ENCODE measurements around the gene APOBEC3A.

Gene APOBEC3A

DNA sequence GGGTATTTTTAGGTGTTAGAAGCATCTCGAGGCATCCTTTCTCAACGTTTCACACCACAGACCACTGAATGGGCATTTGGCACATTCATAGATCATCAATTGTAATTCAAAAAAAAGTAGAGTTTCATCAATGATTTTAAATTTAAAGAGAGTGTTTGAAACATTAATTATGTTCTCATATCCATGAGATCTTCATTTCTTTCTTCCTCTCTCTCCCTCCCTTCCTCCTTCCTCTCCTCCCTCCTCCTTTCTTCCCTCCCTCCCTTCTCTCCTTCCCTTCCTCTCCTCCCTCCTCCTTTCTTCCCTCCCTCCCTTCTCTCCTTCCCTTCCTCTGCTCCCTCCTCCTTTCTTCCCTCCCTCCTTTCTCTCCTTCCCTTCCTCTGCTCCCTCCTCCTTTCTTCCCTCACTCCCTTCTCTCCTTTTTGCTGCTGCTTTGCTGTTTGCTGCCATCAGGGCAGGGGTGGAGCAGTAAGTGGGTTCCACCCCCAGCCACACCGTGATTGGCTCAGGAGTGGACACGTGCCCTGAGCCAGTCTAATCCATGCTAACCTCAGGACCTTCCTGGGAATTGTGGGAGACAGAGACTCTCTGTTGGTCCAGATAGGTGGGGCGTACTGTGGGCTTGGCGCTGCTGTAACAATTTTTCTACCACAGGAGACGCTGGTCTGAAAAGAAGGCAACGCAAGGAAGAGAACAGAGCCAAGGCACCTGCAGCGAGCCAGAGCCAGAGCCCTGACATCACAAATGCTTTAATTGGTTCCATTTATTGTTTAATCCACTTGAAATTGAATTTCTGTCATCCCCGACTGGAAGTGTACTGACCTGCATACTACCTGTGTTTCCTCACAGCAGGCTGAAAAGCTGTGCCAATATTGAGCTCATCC lies 33.7 kb upstream of the APOBEC3A start:
- Histone ChIP-seq H3K27me3 (ENCODE audit: low read length) (peaks cover 5% of the 10 kb centered on the region), H3K9me3 (ENCODE audit: insufficient read depth, low read length) (no peaks in the 10 kb centered on the region), H3K36me3 (ENCODE audit: low read length) (no peaks in the 10 kb centered on the region), H3K4me3 (ENCODE audit: insufficient read depth, low read length, poor library complexity, severe bottlenecking) (no peak overlapping the region), H3K9ac (ENCODE audit: low read length) (no peak overlapping the region), H3F3A (ENCODE audit: insufficient read depth) (no peaks in the 10 kb centered on the region), H3K9me2 (replicated peaks; ENCODE audit: insufficient read depth, low read length) (no peaks in the 10 kb centered on the region), H3K4me2 (ENCODE audit: low read depth, low read length, poor library complexity, severe bottlenecking) (no peak overlapping the region), H2AFZ (ENCODE audit: low read depth, low read length, severe bottlenecking) (no peak overlapping the region), H4K20me1 (ENCODE audit: low read depth, low read length) (no peaks in the 10 kb centered on the region), H3K27ac (ENCODE audit: low read depth, low read length) (no peak overlapping the region), H3K79me2 (ENCODE audit: insufficient read depth, low read length) (no peaks in the 10 kb centered on the region)
- TF ChIP-seq EZH2phosphoT487 (conservative IDR thresholded peaks at IDR 0.05; ENCODE audit: low read length), result no peak
- TF ChIP-seq, protein P1, sequence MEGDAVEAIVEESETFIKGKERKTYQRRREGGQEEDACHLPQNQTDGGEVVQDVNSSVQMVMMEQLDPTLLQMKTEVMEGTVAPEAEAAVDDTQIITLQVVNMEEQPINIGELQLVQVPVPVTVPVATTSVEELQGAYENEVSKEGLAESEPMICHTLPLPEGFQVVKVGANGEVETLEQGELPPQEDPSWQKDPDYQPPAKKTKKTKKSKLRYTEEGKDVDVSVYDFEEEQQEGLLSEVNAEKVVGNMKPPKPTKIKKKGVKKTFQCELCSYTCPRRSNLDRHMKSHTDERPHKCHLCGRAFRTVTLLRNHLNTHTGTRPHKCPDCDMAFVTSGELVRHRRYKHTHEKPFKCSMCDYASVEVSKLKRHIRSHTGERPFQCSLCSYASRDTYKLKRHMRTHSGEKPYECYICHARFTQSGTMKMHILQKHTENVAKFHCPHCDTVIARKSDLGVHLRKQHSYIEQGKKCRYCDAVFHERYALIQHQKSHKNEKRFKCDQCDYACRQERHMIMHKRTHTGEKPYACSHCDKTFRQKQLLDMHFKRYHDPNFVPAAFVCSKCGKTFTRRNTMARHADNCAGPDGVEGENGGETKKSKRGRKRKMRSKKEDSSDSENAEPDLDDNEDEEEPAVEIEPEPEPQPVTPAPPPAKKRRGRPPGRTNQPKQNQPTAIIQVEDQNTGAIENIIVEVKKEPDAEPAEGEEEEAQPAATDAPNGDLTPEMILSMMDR (IDR thresholded peaks at IDR 0.05; ENCODE audit: insufficient read depth, low read length, poor library complexity, severe bottlenecking), result no peak

DNA sequence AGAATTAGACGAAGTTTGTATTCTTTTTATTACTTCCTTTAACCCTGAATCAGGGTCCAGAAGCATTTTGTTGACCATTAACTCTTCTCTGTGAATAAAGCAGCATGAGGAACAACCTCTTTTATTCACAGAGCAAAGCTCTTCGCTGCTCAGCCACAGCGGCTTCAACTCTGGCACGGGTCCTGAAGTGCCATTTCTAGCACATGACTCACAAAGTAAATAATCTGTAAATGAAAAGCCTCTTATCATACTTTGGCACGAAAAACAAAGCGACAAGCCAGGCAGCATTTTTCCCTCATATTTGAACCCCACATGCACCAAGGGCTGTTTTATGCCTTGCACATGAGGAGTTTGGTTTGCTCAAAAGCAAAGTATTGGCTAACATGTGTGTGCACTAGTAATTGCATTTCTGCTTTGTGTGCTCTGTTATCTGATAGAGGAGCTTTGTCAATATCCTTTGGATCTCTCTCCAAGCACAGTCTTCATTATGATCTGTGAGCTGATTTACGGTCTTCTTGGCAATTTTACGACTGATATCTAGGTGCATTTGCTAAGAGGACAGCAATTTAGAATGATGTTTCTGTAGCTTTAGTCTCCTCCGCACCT lies 33.0 kb upstream of the APOBEC3A start:
- H4K20me1 ChIP-seq (ENCODE audit: low read depth, low read length), result no peaks in the 10 kb centered on the region
- H3K79me2 ChIP-seq (ENCODE audit: insufficient read depth, low read length), result no peaks in the 10 kb centered on the region
- no peak overlapping the region for H3K4me2 ChIP-seq (ENCODE audit: low read depth, low read length, poor library complexity, severe bottlenecking)
- H3K27ac ChIP-seq (ENCODE audit: low read depth, low read length), result no peak overlapping the region
- H2AFZ ChIP-seq (ENCODE audit: low read depth, low read length, severe bottlenecking), result no peak overlapping the region
- no peak overlapping the region for H3K4me3 ChIP-seq (ENCODE audit: insufficient read depth, low read length, poor library complexity, severe bottlenecking)
- no peaks in the 10 kb centered on the region for H3K9me3 ChIP-seq (ENCODE audit: insufficient read depth, low read length)
- H3K9ac ChIP-seq (ENCODE audit: low read length), result no peak overlapping the region
- no peak for TF ChIP-seq EZH2phosphoT487 (conservative IDR thresholded peaks at IDR 0.05; ENCODE audit: low read length)
- TF ChIP-seq, protein P1 (IDR thresholded peaks at IDR 0.05; ENCODE audit: insufficient read depth, low read length, poor library complexity, severe bottlenecking), result no peak
- H3K27me3 ChIP-seq (ENCODE audit: low read length), result peaks cover 5% of the 10 kb centered on the region
- H3F3A ChIP-seq (ENCODE audit: insufficient read depth), result no peaks in the 10 kb centered on the region
- no peaks in the 10 kb centered on the region for H3K36me3 ChIP-seq (ENCODE audit: low read length)
- H3K9me2 ChIP-seq (replicated peaks; ENCODE audit: insufficient read depth, low read length), result no peaks in the 10 kb centered on the region

DNA sequence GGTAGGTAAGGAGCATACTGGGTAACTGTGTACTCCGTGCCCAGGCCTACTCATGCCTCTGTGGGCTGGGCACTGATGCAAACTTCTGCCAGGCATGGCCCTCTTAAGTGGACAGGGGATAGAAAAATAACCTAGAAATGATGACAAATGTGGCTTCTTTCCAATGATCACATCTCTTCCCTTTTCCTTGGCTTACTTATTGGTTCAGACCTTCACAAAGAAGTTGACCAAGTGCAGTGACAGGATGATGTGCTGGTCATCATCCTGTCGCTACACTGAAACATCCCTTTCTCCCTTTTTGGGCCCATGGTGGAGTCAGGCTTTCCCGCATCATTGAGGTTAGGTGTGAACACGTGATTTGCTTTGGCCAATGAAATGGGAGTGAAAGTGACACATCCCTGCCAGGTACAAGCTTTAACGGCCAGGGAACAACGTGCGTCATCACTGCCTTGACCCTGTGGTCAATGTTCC lies 31.8 kb upstream of the APOBEC3A start:
- Histone ChIP-seq H3K36me3 (ENCODE audit: low read length) (no peaks in the 10 kb centered on the region), H3K9me2 (replicated peaks; ENCODE audit: insufficient read depth, low read length) (no peaks in the 10 kb centered on the region), H2AFZ (ENCODE audit: low read depth, low read length, severe bottlenecking) (no peak overlapping the region), H3K79me2 (ENCODE audit: insufficient read depth, low read length) (no peaks in the 10 kb centered on the region), H3K27ac (ENCODE audit: low read depth, low read length) (no peak overlapping the region), H3F3A (ENCODE audit: insufficient read depth) (no peaks in the 10 kb centered on the region), H3K4me2 (ENCODE audit: low read depth, low read length, poor library complexity, severe bottlenecking) (no peak overlapping the region), H4K20me1 (ENCODE audit: low read depth, low read length) (no peaks in the 10 kb centered on the region), H3K4me3 (ENCODE audit: insufficient read depth, low read length, poor library complexity, severe bottlenecking) (no peak overlapping the region), H3K27me3 (ENCODE audit: low read length) (peaks cover 5% of the 10 kb centered on the region), H3K9me3 (ENCODE audit: insufficient read depth, low read length) (no peaks in the 10 kb centered on the region), H3K9ac (ENCODE audit: low read length) (no peak overlapping the region)
- TF ChIP-seq EZH2phosphoT487 (conservative IDR thresholded peaks at IDR 0.05; ENCODE audit: low read length), result no peak
- TF ChIP-seq, protein P1 (IDR thresholded peaks at IDR 0.05; ENCODE audit: insufficient read depth, low read length, poor library complexity, severe bottlenecking), result no peak
